ENCODE results near the gene LDB3. TPM values are rescaled to one million over a fixed set of nuclear protein-coding genes. Genes with fewer than 3 reads are reported as not detected.

LDB3 gene
- total and polyA plus RNA-seq, 2 of the 4 experiments (the other 2 are of a cell fraction), result 0.36 to 2.6 TPM

GRCh38 chr10:86782701-86783418 is 114.5 kb downstream of the LDB3 start:
- H4K91ac ChIP-seq (ENCODE audit: insufficient read depth, low read depth, low read length), result no peak overlapping the region
- H2AFZ ChIP-seq (replicated peaks; ENCODE audit: low read length, poor library complexity), result no peak overlapping the region
- H2BK120ac ChIP-seq (ENCODE audit: low read depth, low read length), result no peak overlapping the region
- no peak overlapping the region for H2AK9ac ChIP-seq (replicated peaks; ENCODE audit: low read depth, low read length, poor library complexity)
- BruUV-seq (replicated peaks), result no TSS peak
- no peak for DNase-seq
- H3K9me3 ChIP-seq (ENCODE audit: control insufficient read depth, insufficient read depth, low read length), result peaks cover 2% of the 10 kb centered on the region; the same call in 1 of the 2 replicates
- no peak overlapping the region for H3K4ac ChIP-seq (ENCODE audit: low read depth, low read length)
- no peak overlapping the region for H4K8ac ChIP-seq (ENCODE audit: low read depth in 2 of 2, low read length in 2 of 2)
- no peak overlapping the region for H2BK5ac ChIP-seq (ENCODE audit: low read depth, low read length, poor library complexity, severe bottlenecking)
- ATAC-seq (ENCODE audit: low read depth), result no peak
- no peak overlapping the region for H3K4me3 ChIP-seq (ENCODE audit: insufficient read depth, low read depth, low read length)
- WGBS, 2 experiments (ENCODE audit: extremely low coverage in 2 of 2, insufficient read length in 1 of 2), result no CpG with 5 or more reads among the region's 1 CpG
- no peak overlapping the region for H2AK5ac ChIP-seq (ENCODE audit: low read depth, low read length)
- H3K9me1 ChIP-seq (ENCODE audit: insufficient read depth, low read length), result peaks cover 6% of the 10 kb centered on the region
- peak overlapping the region; percentile 43; the same call in 1 of the 2 replicates for H3K4me2 ChIP-seq (ENCODE audit: low read depth, low read length)
- no peak overlapping the region for H2BK20ac ChIP-seq (ENCODE audit: low read depth, low read length)
- intact Hi-C loops (cut with micrococcal nuclease), result no loop called here
- peaks cover 13% of the 10 kb centered on the region for H3K4me1 ChIP-seq (ENCODE audit: control insufficient read depth, insufficient read depth, low read length)
- ChIA-PET POLR2A (ENCODE audit: unreplicated experiment) (no interaction called here), CTCF (no interaction called here)
- no peak overlapping the region for H4K5ac ChIP-seq (ENCODE audit: low read depth, low read length)
- H3K18ac ChIP-seq (ENCODE audit: low read depth, low read length), result no peak overlapping the region
- peaks cover 64% of the 10 kb centered on the region for H4K20me1 ChIP-seq (ENCODE audit: insufficient read depth, low read length)
- H3K9ac ChIP-seq (ENCODE audit: low read depth, low read length), result no peak overlapping the region
- H3K14ac ChIP-seq (replicated peaks; ENCODE audit: low read depth, low read length), result no peak overlapping the region
- in situ Hi-C loops (cut with MboI; ENCODE audit: low sequenced_read_pairs), result no loop called here
- no peak overlapping the region for H3K27ac ChIP-seq (ENCODE audit: insufficient read depth, low read length)
- no peaks in the 10 kb centered on the region for H3K27me3 ChIP-seq (ENCODE audit: control insufficient read depth, insufficient read depth, low read length)
- no peak overlapping the region for H3K56ac ChIP-seq (ENCODE audit: extremely low read depth, insufficient read depth, low read length)
- no peak overlapping the region for H2BK15ac ChIP-seq (ENCODE audit: low read depth, low read length)
- H3K79me1 ChIP-seq (ENCODE audit: low read depth in 1 of 2, low read length in 2 of 2), result peaks cover 24 to 70% of the 10 kb centered on the region in 2 experiments
- TF ChIP-seq POLR2A (IDR thresholded peaks at IDR 0.05; ENCODE audit: low read depth, low read length), result no peak
- TF ChIP-seq RCOR1 (IDR thresholded peaks at IDR 0.05; ENCODE audit: insufficient replicate concordance, low read length), result no peak
- no peak for TF ChIP-seq SMC3 (IDR thresholded peaks at IDR 0.05; ENCODE audit: low read depth, low read length)
- TF ChIP-seq RAD21 (IDR thresholded peaks at IDR 0.05; ENCODE audit: low read length), result no peak
- no peak for TF ChIP-seq MAFK (IDR thresholded peaks at IDR 0.05; ENCODE audit: low read depth, low read length)
- no peaks in the 10 kb centered on the region for H3K36me3 ChIP-seq (ENCODE audit: control insufficient read depth, insufficient read depth, low read length)
- 0 out of 2 replicates have a peak overlapping the region, but pooled peaks have one; percentile 16 for H3K23ac ChIP-seq (ENCODE audit: low read depth, low read length)
- dilution Hi-C loops (cut with HindIII; ENCODE audit: low sequenced_read_pairs, unreplicated experiment), result no loop called here

Data from IMR-90 (cell line).